Astrocyte (in vitro differentiated cells and primary cell): ENCODE measurements around the gene LIPM. TPM values are rescaled to one million over a fixed set of nuclear protein-coding genes. Genes with fewer than 3 reads are reported as not detected.

Experiments used
- DNase-seq: peaks from one replicate; pipeline ENCODE4 v3.0.0-alpha.2; 2010; ENCODE audit warnings: low read depth
- FAIRE-seq: peaks from 2 replicates; lab custom pipeline; 2011; peaks lifted over from hg19 to GRCh38; lab: Jason Lieb, UNC
- H2AFZ ChIP-seq: 2 replicates; pipeline ENCODE4 v1.6.0; 2012; ENCODE audit warnings: low read depth, low read length, inconsistent platforms
- H3K27ac ChIP-seq: 2 replicates; pipeline ENCODE4 v1.5.1; 2011; ENCODE audit warnings: low read depth, low read length, inconsistent platforms
- H3K27me3 ChIP-seq: 2 replicates; pipeline ENCODE4 v1.6.0; 2011; ENCODE audit warnings: low read length, inconsistent platforms; ENCODE audit not compliant: insufficient read depth
- H3K36me3 ChIP-seq: 2 replicates; pipeline ENCODE4 v1.5.1; 2011; ENCODE audit warnings: low read length, inconsistent platforms; ENCODE audit not compliant: insufficient read depth
- H3K4me1 ChIP-seq: 2 replicates; pipeline ENCODE4 v1.5.1; 2011; ENCODE audit warnings: low read length, inconsistent platforms; ENCODE audit not compliant: insufficient read depth
- H3K4me2 ChIP-seq: 2 replicates; pipeline ENCODE4 v1.6.0; 2012; ENCODE audit warnings: low read length, inconsistent platforms
- H3K4me3 ChIP-seq: 2 replicates; pipeline ENCODE4 v1.5.1; 2011; ENCODE audit warnings: low read depth, mild to moderate bottlenecking, low read length, inconsistent platforms; ENCODE audit not compliant: insufficient read depth
- H3K79me2 ChIP-seq: 2 replicates; pipeline ENCODE4 v1.6.0; 2012; ENCODE audit warnings: mild to moderate bottlenecking, low read length, inconsistent platforms; ENCODE audit not compliant: insufficient read depth
- H3K9ac ChIP-seq: 2 replicates; pipeline ENCODE4 v1.6.0; 2012; ENCODE audit warnings: mild to moderate bottlenecking, low read length, inconsistent platforms
- H3K9me3 ChIP-seq: 2 replicates; pipeline ENCODE4 v1.5.1; 2012; ENCODE audit warnings: low read depth, mild to moderate bottlenecking, low read length, inconsistent platforms; ENCODE audit not compliant: insufficient read depth
- H4K20me1 ChIP-seq: 2 replicates; pipeline ENCODE4 v1.6.0; 2012; ENCODE audit warnings: low read length, inconsistent platforms; ENCODE audit not compliant: insufficient read depth
- H3K27ac Mint-ChIP-seq: one replicate; pipeline ENCODE4 v1.8.0; 2021; ENCODE audit warnings: mild to moderate bottlenecking, mixed read lengths; ENCODE audit not compliant: unreplicated experiment
- H3K27me3 Mint-ChIP-seq: one replicate; pipeline ENCODE4 v1.8.0; 2021; ENCODE audit warnings: low read depth, mixed read lengths; ENCODE audit not compliant: unreplicated experiment
- H3K36me3 Mint-ChIP-seq: one replicate; pipeline ENCODE4 v1.8.0; 2021; ENCODE audit warnings: low read depth, mixed read lengths; ENCODE audit not compliant: unreplicated experiment
- H3K4me1 Mint-ChIP-seq: one replicate; pipeline ENCODE4 v1.8.0; 2021; ENCODE audit warnings: low read depth, mixed read lengths; ENCODE audit not compliant: unreplicated experiment
- H3K4me3 Mint-ChIP-seq: one replicate; pipeline ENCODE4 v1.8.0; 2021; ENCODE audit warnings: mild to moderate bottlenecking, moderate library complexity, mixed read lengths; ENCODE audit not compliant: unreplicated experiment
- H3K9me3 Mint-ChIP-seq: one replicate; pipeline ENCODE4 v1.8.0; 2021; ENCODE audit warnings: mild to moderate bottlenecking, mixed read lengths; ENCODE audit not compliant: unreplicated experiment
- EZH2 ChIP-seq: IDR thresholded peaks from 2 replicates; pipeline ENCODE4 v1.6.1; 2012; ENCODE audit warnings: mild to moderate bottlenecking, low read length, inconsistent platforms; ENCODE audit not compliant: insufficient read depth
- total RNA-seq: library from RNA; stranded (reverse); gene quantifications from 2 replicates; pipeline ENCODE4 v1.2.1, GENCODE V29; 2021
- TF ChIP-seq, protein P1 (sequence below): IDR thresholded peaks from 2 replicates; pipeline ENCODE4 v1.5.1; 2011; ENCODE audit warnings: low read depth, mild to moderate bottlenecking, inconsistent platforms, low read length, moderate library complexity; ENCODE audit not compliant: insufficient read depth

LIPM gene
- total RNA-seq, 1 donor from 2014 or later: not detected

DNA sequence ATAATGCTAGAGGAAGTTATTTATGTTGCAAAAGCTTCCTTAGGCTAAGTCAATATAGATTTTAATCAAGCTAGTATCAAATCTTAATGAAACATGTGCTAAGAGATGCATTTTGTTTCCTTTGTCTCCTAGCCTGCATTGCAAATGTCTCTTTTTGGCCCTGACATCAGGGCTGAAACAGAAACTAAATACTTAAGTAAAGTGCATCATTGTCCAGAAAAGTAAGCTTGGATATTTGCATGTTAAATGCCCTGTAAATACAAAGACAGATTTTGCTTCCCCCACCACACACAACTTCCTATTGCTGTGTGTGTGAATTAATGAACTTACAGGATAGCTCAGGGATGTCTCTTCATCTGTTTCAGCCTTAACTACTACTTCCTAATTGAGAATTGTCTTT is 67.6 kb downstream of the LIPM start:
- Mint-ChIP-seq H3K9me3 (no peaks in the 10 kb centered on the region), H3K4me3 (no peak overlapping the region), H3K36me3 (no peaks in the 10 kb centered on the region), H3K4me1 (no peaks in the 10 kb centered on the region), H3K27ac (no peak overlapping the region), H3K27me3 (peaks cover 6% of the 10 kb centered on the region)
- H3K36me3 ChIP-seq: no peaks in the 10 kb centered on the region
- H2AFZ ChIP-seq: no peak overlapping the region
- TF ChIP-seq, protein P1, sequence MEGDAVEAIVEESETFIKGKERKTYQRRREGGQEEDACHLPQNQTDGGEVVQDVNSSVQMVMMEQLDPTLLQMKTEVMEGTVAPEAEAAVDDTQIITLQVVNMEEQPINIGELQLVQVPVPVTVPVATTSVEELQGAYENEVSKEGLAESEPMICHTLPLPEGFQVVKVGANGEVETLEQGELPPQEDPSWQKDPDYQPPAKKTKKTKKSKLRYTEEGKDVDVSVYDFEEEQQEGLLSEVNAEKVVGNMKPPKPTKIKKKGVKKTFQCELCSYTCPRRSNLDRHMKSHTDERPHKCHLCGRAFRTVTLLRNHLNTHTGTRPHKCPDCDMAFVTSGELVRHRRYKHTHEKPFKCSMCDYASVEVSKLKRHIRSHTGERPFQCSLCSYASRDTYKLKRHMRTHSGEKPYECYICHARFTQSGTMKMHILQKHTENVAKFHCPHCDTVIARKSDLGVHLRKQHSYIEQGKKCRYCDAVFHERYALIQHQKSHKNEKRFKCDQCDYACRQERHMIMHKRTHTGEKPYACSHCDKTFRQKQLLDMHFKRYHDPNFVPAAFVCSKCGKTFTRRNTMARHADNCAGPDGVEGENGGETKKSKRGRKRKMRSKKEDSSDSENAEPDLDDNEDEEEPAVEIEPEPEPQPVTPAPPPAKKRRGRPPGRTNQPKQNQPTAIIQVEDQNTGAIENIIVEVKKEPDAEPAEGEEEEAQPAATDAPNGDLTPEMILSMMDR: no peak
- no peak for TF ChIP-seq EZH2
- H4K20me1 ChIP-seq: no peaks in the 10 kb centered on the region
- H3K27me3 ChIP-seq: no peaks in the 10 kb centered on the region
- H3K27ac ChIP-seq: no peak overlapping the region
- FAIRE-seq (no peak), DNase-seq (no peak)
- H3K4me1 ChIP-seq: no peaks in the 10 kb centered on the region
- no peaks in the 10 kb centered on the region for H3K9me3 ChIP-seq
- H3K9ac ChIP-seq: no peak overlapping the region
- no peaks in the 10 kb centered on the region for H3K79me2 ChIP-seq
- no peak overlapping the region for H3K4me2 ChIP-seq
- no peak overlapping the region for H3K4me3 ChIP-seq

Other genes with a start within 250 kb of the LIPM start
- 6.9 and 9.2 TPM in 2 replicates for gene RNLS, start 219.4 kb upstream of the LIPM start, total RNA-seq
- not detected in 2 replicates for gene LIPJ, start 216.0 kb upstream of the LIPM start, total RNA-seq
- not detected in 2 replicates for gene LIPF, start 138.3 kb upstream of the LIPM start, total RNA-seq
- gene LIPK, start 96.5 kb upstream of the LIPM start, total RNA-seq: not detected in 2 replicates
- not detected in 2 replicates for gene LIPN, start 42.7 kb upstream of the LIPM start, total RNA-seq
- gene ANKRD22, start 49.1 kb downstream of the LIPM start, total RNA-seq: not detected in 2 replicates
- 1.4 and 1.5 TPM in 2 replicates for gene STAMBPL1, start 77.5 kb downstream of the LIPM start, total RNA-seq
- gene ACTA2, start 150.0 kb downstream of the LIPM start, total RNA-seq: 320 and 345 TPM in 2 replicates
- 32.3 and 32.6 TPM in 2 replicates for gene FAS, start 188.1 kb downstream of the LIPM start, total RNA-seq